Liver (tissue), 3 donors: ENCODE data around the gene NFIX.

Source experiments
- GABPA ChIP-seq, 2 donors: IDR thresholded peaks in 1 of 2; conservative IDR thresholded peaks in 1 of 2; 2 replicates each; pipeline ENCODE4 v1.6.1; 2016; ENCODE audit warnings: antibody characterized with exemption in 2 of 2, mild to moderate bottlenecking in 1 of 2, moderate library complexity in 1 of 2
- JUND ChIP-seq, 2 donors: IDR thresholded peaks; 2 replicates each; pipeline ENCODE4 v1.6.1; 2016; ENCODE audit warnings: antibody characterized with exemption in 2 of 2
- RAD21 ChIP-seq, 2 donors: IDR thresholded peaks; 2 replicates each; pipeline ENCODE4 v1.6.1; 2016; ENCODE audit warnings: antibody characterized with exemption in 2 of 2, mild to moderate bottlenecking in 2 of 2
- RXRA ChIP-seq, 2 donors: IDR thresholded peaks; 2 replicates each; pipeline ENCODE4 v1.6.1; 2017 to 2018; ENCODE audit warnings: antibody characterized with exemption in 2 of 2, mild to moderate bottlenecking in 1 of 2
- TAF1 ChIP-seq: conservative IDR thresholded peaks from 2 replicates; pipeline ENCODE4 v1.6.1; 2016; ENCODE audit warnings: antibody characterized with exemption, mild to moderate bottlenecking
- YY1 ChIP-seq: IDR thresholded peaks from 2 replicates; pipeline ENCODE4 v1.6.1; 2016; ENCODE audit warnings: antibody characterized with exemption, mild to moderate bottlenecking
- TF ChIP-seq, protein P1 (sequence below): fragments of 150-350 bp; IDR thresholded peaks from 2 replicates; pipeline ENCODE4 v1.5.1; 2017; ENCODE audit warnings: improper control_type of control experiment, low read depth, low read length; ENCODE audit not compliant: missing input control
- TF ChIP-seq, protein P2 (sequence below): IDR thresholded peaks from 2 replicates; pipeline ENCODE4 v1.6.1; 2016; ENCODE audit warnings: antibody characterized with exemption
- TF ChIP-seq, protein P3 (sequence below): IDR thresholded peaks from 2 replicates; pipeline ENCODE4 v1.6.1; 2016; ENCODE audit warnings: antibody characterized with exemption, mild to moderate bottlenecking
- TF ChIP-seq, protein P4 (sequence below): IDR thresholded peaks from 2 replicates; pipeline ENCODE4 v1.6.1; 2016; ENCODE audit warnings: antibody characterized with exemption
- donor health status: healthy.
- donor health status: healthy.

DNA sequence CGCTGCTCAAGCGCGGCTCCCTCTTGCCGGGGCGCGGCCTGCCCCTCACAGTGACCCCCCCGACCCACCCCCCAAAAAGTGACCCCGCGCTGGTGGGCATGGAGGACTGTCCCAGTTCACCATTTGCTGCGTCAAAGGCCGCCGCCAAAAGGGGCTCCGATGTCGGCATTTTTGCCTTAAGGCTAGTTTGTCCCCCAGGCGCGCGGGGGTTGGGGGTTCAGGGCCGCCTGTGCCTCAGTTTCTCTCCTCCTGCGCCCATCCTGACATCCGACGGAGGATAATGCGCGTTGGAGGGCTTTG lies 17.1 kb downstream of the NFIX start:
- TF ChIP-seq TAF1 = no peak
- TF ChIP-seq YY1 = no peak
- TF ChIP-seq, protein P1, sequence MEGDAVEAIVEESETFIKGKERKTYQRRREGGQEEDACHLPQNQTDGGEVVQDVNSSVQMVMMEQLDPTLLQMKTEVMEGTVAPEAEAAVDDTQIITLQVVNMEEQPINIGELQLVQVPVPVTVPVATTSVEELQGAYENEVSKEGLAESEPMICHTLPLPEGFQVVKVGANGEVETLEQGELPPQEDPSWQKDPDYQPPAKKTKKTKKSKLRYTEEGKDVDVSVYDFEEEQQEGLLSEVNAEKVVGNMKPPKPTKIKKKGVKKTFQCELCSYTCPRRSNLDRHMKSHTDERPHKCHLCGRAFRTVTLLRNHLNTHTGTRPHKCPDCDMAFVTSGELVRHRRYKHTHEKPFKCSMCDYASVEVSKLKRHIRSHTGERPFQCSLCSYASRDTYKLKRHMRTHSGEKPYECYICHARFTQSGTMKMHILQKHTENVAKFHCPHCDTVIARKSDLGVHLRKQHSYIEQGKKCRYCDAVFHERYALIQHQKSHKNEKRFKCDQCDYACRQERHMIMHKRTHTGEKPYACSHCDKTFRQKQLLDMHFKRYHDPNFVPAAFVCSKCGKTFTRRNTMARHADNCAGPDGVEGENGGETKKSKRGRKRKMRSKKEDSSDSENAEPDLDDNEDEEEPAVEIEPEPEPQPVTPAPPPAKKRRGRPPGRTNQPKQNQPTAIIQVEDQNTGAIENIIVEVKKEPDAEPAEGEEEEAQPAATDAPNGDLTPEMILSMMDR = no peak
- TF ChIP-seq GABPA (IDR thresholded peaks at IDR 0.05 in 1 of 2, conservative IDR thresholded peaks at IDR 0.05 in 1 of 2) = no peak
- TF ChIP-seq, protein P2, sequence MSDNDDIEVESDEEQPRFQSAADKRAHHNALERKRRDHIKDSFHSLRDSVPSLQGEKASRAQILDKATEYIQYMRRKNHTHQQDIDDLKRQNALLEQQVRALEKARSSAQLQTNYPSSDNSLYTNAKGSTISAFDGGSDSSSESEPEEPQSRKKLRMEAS = no peak
- no peak for TF ChIP-seq JUND (IDR thresholded peaks at IDR 0.05)
- TF ChIP-seq, protein P3, sequence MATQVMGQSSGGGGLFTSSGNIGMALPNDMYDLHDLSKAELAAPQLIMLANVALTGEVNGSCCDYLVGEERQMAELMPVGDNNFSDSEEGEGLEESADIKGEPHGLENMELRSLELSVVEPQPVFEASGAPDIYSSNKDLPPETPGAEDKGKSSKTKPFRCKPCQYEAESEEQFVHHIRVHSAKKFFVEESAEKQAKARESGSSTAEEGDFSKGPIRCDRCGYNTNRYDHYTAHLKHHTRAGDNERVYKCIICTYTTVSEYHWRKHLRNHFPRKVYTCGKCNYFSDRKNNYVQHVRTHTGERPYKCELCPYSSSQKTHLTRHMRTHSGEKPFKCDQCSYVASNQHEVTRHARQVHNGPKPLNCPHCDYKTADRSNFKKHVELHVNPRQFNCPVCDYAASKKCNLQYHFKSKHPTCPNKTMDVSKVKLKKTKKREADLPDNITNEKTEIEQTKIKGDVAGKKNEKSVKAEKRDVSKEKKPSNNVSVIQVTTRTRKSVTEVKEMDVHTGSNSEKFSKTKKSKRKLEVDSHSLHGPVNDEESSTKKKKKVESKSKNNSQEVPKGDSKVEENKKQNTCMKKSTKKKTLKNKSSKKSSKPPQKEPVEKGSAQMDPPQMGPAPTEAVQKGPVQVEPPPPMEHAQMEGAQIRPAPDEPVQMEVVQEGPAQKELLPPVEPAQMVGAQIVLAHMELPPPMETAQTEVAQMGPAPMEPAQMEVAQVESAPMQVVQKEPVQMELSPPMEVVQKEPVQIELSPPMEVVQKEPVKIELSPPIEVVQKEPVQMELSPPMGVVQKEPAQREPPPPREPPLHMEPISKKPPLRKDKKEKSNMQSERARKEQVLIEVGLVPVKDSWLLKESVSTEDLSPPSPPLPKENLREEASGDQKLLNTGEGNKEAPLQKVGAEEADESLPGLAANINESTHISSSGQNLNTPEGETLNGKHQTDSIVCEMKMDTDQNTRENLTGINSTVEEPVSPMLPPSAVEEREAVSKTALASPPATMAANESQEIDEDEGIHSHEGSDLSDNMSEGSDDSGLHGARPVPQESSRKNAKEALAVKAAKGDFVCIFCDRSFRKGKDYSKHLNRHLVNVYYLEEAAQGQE = no peak
- TF ChIP-seq, protein P4, sequence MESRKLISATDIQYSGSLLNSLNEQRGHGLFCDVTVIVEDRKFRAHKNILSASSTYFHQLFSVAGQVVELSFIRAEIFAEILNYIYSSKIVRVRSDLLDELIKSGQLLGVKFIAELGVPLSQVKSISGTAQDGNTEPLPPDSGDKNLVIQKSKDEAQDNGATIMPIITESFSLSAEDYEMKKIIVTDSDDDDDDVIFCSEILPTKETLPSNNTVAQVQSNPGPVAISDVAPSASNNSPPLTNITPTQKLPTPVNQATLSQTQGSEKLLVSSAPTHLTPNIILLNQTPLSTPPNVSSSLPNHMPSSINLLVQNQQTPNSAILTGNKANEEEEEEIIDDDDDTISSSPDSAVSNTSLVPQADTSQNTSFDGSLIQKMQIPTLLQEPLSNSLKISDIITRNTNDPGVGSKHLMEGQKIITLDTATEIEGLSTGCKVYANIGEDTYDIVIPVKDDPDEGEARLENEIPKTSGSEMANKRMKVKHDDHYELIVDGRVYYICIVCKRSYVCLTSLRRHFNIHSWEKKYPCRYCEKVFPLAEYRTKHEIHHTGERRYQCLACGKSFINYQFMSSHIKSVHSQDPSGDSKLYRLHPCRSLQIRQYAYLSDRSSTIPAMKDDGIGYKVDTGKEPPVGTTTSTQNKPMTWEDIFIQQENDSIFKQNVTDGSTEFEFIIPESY = no peak
- TF ChIP-seq RAD21 (IDR thresholded peaks at IDR 0.05) = no peak
- no peak for TF ChIP-seq RXRA (IDR thresholded peaks at IDR 0.05)
